ENCODE data around the gene DPP8.
"Not testable (repeated sequence)": the region's sequence is repeated elsewhere in the genome, so short reads cannot be mapped to it uniquely, and the experiment has no call there.

The DPP8 gene

GRCh38 chr15:65516997-65517865 is at the start of gene DPP8:
Gene DPP8 (minus strand): TSS chr15:65517689. CDS start chr15:65512553, 5,136 bp downstream.
- DNase-seq (ENCODE audit: low spot score), result peak; percentile 94

- no peak for DNase-seq (ENCODE audit: low spot score)
Measured at GRCh38 chr15:65561934-65562333, 44.4 kb upstream of the DPP8 start.

GRCh38 chr15:65559941-65560340 is 42.5 kb upstream of the DPP8 start:
- no peak for DNase-seq (ENCODE audit: low spot score)

GRCh38 chr15:65558997-65559760 is 41.7 kb upstream of the DPP8 start:
- DNase-seq (ENCODE audit: low spot score), result no peak

- no peak for DNase-seq (ENCODE audit: low spot score)
Measured at GRCh38 chr15:65558336-65558735, 40.8 kb upstream of the DPP8 start.

GRCh38 chr15:65556622-65557021 is 39.1 kb upstream of the DPP8 start:
- DNase-seq (ENCODE audit: low spot score), result no peak

- no peak for DNase-seq (ENCODE audit: low spot score)
Measured at GRCh38 chr15:65553691-65554090, 36.2 kb upstream of the DPP8 start.

GRCh38 chr15:65552851-65553250 is 35.4 kb upstream of the DPP8 start:
- DNase-seq (ENCODE audit: low spot score), result not testable (repeated sequence)

GRCh38 chr15:65551183-65551582 is 33.7 kb upstream of the DPP8 start:
- peak; percentile 61 for DNase-seq (ENCODE audit: low spot score)

- no peak for DNase-seq (ENCODE audit: low spot score)
Measured at GRCh38 chr15:65550681-65551098, 33.2 kb upstream of the DPP8 start.

GRCh38 chr15:65549288-65549687 is 31.8 kb upstream of the DPP8 start:
- not testable (repeated sequence) for DNase-seq (ENCODE audit: low spot score)

GRCh38 chr15:65547841-65548240 is 30.4 kb upstream of the DPP8 start:
- no peak for DNase-seq (ENCODE audit: low spot score)

GRCh38 chr15:65541231-65541820 is 23.8 kb upstream of the DPP8 start:
- no peak for DNase-seq (ENCODE audit: low spot score)

- no peak for DNase-seq (ENCODE audit: low spot score)
Measured at GRCh38 chr15:65540314-65540713, 22.8 kb upstream of the DPP8 start.

GRCh38 chr15:65535192-65535591 is 17.7 kb upstream of the DPP8 start:
- no peak for DNase-seq (ENCODE audit: low spot score)

GRCh38 chr15:65533057-65533756 is 15.7 kb upstream of the DPP8 start:
- DNase-seq (ENCODE audit: low spot score), result peak; percentile 12

GRCh38 chr15:65532738-65533051 is 15.2 kb upstream of the DPP8 start:
- DNase-seq (ENCODE audit: low spot score), result peak; percentile 25

GRCh38 chr15:65530318-65531111 is 13.0 kb upstream of the DPP8 start, which contains the start of gene HACD3:
Gene HACD3 (plus strand): TSS chr15:65530463. CDS start chr15:65530632, 169 bp downstream.
- peak; percentile 88 for DNase-seq (ENCODE audit: low spot score)

GRCh38 chr15:65529762-65530317 is 12.4 kb upstream of the DPP8 start:
- DNase-seq (ENCODE audit: low spot score), result no peak

- DNase-seq (ENCODE audit: low spot score), result no peak
Measured at GRCh38 chr15:65528461-65529060, 11.1 kb upstream of the DPP8 start.

GRCh38 chr15:65525622-65526021 is 8.1 kb upstream of the DPP8 start:
- no peak for DNase-seq (ENCODE audit: low spot score)
